ENCODE results near the gene GPR132. TPM values are rescaled to one million over a fixed set of nuclear protein-coding genes. Genes with fewer than 3 reads are reported as not detected.
"Not testable (repeated sequence)": the region's sequence is repeated elsewhere in the genome, so short reads cannot be mapped to it uniquely, and the experiment has no call there.

The GPR132 gene
- total and polyA plus RNA-seq, 10 of the 15 experiments (the other 5 are each of a cell fraction or from before 2014, with no cell fraction given) = 1.9 to 49.3 (median 20.4) TPM

- H3K36me3 ChIP-seq (ENCODE audit: control insufficient read depth in 2 of 2, insufficient read depth in 2 of 2, low read length in 1 of 2); H3K4me3 ChIP-seq; FAIRE-seq; H3K4me1 ChIP-seq (ENCODE audit: control insufficient read depth, insufficient read depth, low read length); H3K27me3 ChIP-seq (replicated peaks in 1 of 2; ENCODE audit: control insufficient read depth in 2 of 2, insufficient read depth in 2 of 2, low read length in 1 of 2); H3K9me3 ChIP-seq (replicated peaks; ENCODE audit: control insufficient read depth, insufficient read depth, low read length); H3K27ac ChIP-seq (ENCODE audit: control insufficient read depth, insufficient read depth); DNase-seq (ENCODE audit: low read depth, low spot score); H2AFZ ChIP-seq (ENCODE audit: control insufficient read depth, low read depth, low read length); ATAC-seq; in situ Hi-C loops (cut with MboI); H4K20me1 ChIP-seq (ENCODE audit: control insufficient read depth, insufficient read depth); intact Hi-C loops (cut with micrococcal nuclease; ENCODE audit: unreplicated experiment); H3K9ac ChIP-seq (ENCODE audit: control insufficient read depth, insufficient read depth, low read length); H3K79me2 ChIP-seq (ENCODE audit: control insufficient read depth, insufficient read depth, low read length); H3K4me2 ChIP-seq (ENCODE audit: control insufficient read depth, insufficient read depth); BruUV-seq (replicated peaks): not testable (repeated sequence)
- POLR2A ChIA-PET = interaction anchor here (0.6 to 1.3 kb wide), 2 partner anchors 14 to 1312 kb away, joined by 3 read pairs; partner anchors contain the start of gene CDCA4
- SMC1A ChIA-PET (ENCODE audit: uncharacterized antibody, unreplicated experiment) = interaction anchor here (1.0 to 1.2 kb wide), 2 partner anchors 10 kb away, joined by 4 read pairs; no protein-coding TSS in a partner anchor
- WGBS (ENCODE audit: insufficient coverage, insufficient replicate concordance, low lambda C conversion rate, missing lambda C conversion rate) = 100% methylated on average over 2 of the region's 2 CpGs
- CTCF ChIA-PET = interaction anchor here (0.9 to 3.1 kb wide), 4 partner anchors 9 to 61 kb away, joined by 3 to 13 read pairs (median 4); no protein-coding TSS in a partner anchor
- RAD21 ChIA-PET (ENCODE audit: unreplicated experiment) = interaction anchor here (1.2 kb wide), 1 partner anchor 46 kb away, joined by 3 read pairs; no protein-coding TSS in a partner anchor
These were observed 29.6 kb downstream of the GPR132 start for GRCh38 chr14:105035616-105036015.

DNA sequence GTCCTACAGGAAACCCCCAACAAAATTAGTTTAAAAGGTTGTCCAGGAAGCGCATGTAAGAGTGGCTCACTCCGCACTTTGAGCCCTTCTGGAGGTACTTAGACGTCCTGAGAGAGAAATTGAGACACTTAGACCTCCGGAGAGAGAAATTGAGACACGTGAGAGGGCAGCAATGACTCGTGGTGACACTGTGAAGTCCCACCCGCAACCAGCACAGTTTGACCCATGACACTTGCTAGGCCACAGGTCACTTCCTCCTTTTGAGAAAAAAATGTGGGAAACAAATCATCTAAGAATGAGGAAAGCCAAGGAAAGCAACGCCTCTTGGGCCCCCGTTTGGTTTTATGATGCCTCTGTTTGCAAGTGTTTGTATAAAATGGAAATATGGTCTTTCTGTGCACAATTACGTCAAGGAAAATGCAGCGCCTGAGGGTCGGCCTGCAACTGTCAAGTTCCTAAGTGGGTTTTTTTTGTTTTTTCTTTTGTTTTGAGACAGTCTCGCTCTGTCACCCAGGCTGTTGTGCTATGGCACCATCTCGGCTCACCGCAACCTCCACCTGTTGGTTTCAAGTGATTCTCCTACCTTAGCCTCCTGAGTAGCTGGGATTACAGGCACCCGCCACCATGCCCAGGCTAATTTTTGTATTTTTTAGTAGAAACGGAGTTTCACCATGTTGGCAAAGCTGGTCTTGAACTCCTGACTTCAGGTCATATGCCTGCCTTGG lies 30.8 kb downstream of the GPR132 start:
- TF ChIP-seq SPI1 (IDR thresholded peaks at IDR 0.05; ENCODE audit: borderline replicate concordance, insufficient read depth, low read depth, low read length) (0 out of 2 replicates have a peak, but pooled peaks have one; percentile 3), E2F4 (IDR thresholded peaks at IDR 0.05; ENCODE audit: low read depth, low read length) (no peak)
- Histone ChIP-seq H4K20me1 (ENCODE audit: control insufficient read depth, insufficient read depth) (no peaks in the 10 kb centered on the region), H3K79me2 (ENCODE audit: control insufficient read depth, insufficient read depth, low read length) (no peaks in the 10 kb centered on the region), H3K9me3 (replicated peaks; ENCODE audit: control insufficient read depth, insufficient read depth, low read length) (peaks cover 4% of the 10 kb centered on the region; the same call in 2 of the 3 replicates), H3K4me1 (ENCODE audit: control insufficient read depth, insufficient read depth, low read length) (no peaks in the 10 kb centered on the region), H2AFZ (ENCODE audit: control insufficient read depth, low read depth, low read length) (no peak overlapping the region), H3K27ac (ENCODE audit: control insufficient read depth, insufficient read depth) (no peak overlapping the region), H3K4me2 (ENCODE audit: control insufficient read depth, insufficient read depth) (no peak overlapping the region), H3K36me3 (ENCODE audit: control insufficient read depth in 2 of 2, insufficient read depth in 2 of 2, low read length in 1 of 2) (no peaks in the 10 kb centered on the region), H3K27me3 (replicated peaks in 1 of 2; ENCODE audit: control insufficient read depth in 2 of 2, insufficient read depth in 2 of 2, low read length in 1 of 2) (no peaks in the 10 kb centered on the region), H3K4me3 (no peak overlapping the region), H3K9ac (ENCODE audit: control insufficient read depth, insufficient read depth, low read length) (no peak overlapping the region)
- POLR2A ChIA-PET = no interaction called here
- CTCF ChIA-PET = interaction anchor here (0.9 kb wide), 1 partner anchor 8 kb away, joined by 3 read pairs; no protein-coding TSS in a partner anchor
- FAIRE-seq = no peak
- no TSS peak for BruUV-seq (replicated peaks)
- SMC1A ChIA-PET (ENCODE audit: uncharacterized antibody, unreplicated experiment) = interaction anchor here (1.0 to 1.2 kb wide), 2 partner anchors 9 to 11 kb away, joined by 4 read pairs; no protein-coding TSS in a partner anchor
- in situ Hi-C loops (cut with MboI) = no loop called here
- no peak for ATAC-seq
- WGBS (ENCODE audit: insufficient coverage, insufficient replicate concordance, low lambda C conversion rate, missing lambda C conversion rate) = 90% methylated on average over 17 of the region's 17 CpGs
- intact Hi-C loops (cut with micrococcal nuclease; ENCODE audit: unreplicated experiment) = no loop called here
- DNase-seq (ENCODE audit: low read depth, low spot score) = no peak
- RAD21 ChIA-PET (ENCODE audit: unreplicated experiment) = no interaction called here
